ENCODE measurements around the gene DPYD.

The DPYD gene

DNA sequence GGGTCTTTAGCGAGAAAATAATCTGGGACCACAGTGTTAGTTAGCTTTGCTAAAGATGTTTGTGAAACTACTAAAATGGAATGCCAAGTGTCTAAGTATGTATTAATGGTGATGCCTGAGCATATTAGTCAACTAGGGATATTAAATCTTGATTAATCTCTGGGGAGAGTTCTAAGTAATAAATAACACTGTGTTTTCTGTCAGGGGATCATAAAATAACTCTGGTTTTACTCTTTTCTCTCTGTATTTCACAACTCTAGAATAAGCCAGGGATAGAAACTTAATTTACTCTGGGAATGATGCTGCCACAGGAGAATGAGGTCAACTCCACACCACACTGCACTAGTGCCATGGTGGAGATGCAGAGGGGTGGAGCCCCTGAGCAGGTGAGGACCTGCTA, 800.0 kb downstream of the DPYD start:
- no peak for DNase-seq

DNA sequence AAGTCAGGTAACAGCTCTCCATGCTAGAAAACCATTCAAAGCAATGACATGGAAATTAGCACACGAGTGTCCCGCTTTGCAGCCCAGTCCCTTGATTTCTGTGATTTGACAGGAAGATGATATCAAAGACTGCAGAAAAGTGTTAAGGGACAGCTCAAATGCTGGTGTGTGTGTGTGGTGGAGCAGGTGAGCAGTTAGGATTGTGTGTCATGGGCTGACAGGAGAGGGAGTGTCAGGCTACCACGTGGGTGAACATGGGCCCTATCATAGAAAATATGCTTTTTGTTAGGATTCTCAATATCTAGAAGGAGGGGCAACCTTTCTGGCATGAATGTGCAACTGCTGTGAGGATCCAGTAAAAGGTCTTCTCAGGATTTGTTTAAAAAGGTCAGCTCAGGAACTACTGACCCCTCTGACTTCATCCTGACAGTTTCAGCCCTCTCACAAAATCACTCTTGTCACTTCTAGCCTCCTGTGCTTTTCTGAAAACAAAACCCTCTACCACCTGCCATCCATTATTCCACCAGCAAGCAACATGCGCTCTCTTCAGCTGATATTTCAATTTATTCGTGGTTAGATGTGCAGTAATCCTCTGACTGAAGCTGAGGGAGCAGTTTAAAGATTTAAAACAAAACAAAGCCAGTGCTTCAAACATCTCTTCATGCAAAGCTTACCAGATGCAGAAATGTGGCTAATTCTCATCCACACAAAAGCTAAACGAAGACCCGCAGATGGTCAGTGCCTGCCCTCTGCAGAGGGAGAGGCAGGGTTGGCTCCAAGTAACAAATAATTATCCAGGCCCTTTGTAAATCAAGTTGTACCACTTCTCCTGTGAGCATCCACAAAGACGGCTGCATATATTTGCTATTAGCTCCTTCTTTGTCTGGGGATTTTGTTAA, 801.3 kb downstream of the DPYD start:
- DNase-seq, result no peak

DNA sequence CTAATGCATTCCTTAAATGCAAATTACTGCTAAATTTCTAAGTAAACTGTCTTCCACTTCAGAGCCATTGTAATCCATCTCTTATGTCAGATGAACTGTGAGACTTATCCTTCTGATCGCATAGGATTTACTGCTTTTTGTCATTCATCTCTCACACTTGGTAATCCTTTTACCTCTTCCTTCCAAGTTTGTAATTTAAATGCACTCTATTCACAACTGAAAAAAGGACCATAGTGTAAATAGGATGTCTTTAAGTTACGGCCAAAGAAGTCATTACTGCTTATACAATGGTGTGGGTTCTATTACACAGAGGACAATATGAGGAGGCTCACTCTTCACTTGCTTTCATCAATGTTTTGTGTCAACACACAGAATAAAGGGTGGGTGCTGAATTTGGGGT, 806.0 kb downstream of the DPYD start:
- DNase-seq, result no peak

DNA sequence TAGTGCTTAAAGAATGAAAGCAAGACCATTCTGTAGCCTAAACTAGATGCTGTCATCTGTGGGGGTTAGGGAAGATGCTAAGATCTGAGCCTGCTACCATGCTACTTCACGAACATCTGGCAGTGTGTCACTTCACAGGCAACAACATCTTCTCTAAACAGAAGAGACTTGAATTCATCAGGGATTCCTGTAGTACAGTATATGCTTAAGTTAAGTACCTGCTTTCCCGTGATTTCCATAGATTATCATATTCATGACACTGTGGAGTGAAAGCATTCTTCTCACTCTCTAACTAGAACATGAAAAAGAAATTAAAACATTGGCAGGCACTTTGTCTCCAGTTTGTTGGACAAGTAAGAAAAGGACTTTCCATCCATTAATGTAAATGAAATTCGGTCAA, 808.4 kb downstream of the DPYD start:
- no peak for DNase-seq

DNA sequence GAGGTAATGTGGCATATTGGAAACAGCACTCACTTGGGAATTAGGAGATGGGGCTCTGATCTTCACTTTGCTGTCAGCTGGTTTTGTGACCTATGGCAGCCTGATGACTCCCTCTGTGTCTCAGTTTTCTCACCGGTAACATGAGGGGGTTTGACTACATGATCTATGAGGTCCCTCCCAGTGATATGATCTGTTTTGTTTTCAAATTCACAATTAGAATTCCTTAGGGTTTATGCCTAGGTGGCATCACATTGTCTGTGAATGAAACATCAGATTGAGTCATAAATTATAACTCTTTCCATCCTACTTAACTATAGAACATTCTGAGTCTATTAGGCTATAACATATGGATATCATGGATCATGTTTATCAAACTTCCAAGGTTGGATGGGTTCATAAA, 812.7 kb downstream of the DPYD start:
- DNase-seq, result no peak

DNA sequence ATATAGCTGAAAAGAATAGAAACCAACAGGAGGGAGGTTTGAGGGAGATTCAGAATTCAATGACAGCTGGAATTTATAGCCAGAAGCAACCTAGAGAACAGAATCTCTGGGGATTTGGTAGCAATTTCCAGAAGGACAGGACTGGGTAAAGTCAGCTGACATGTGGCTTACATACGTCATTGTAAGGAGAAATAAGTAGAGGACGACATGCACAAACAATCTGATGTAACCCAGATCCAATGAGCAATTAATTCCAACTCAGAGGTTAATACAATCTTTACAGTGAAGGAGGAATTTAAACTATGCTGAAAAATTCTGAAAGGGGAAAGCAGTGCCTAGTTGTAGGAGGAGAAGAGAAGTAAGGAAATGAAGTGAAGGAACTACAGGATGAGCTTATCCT, 815.3 kb downstream of the DPYD start:
- DNase-seq, result no peak

DNA sequence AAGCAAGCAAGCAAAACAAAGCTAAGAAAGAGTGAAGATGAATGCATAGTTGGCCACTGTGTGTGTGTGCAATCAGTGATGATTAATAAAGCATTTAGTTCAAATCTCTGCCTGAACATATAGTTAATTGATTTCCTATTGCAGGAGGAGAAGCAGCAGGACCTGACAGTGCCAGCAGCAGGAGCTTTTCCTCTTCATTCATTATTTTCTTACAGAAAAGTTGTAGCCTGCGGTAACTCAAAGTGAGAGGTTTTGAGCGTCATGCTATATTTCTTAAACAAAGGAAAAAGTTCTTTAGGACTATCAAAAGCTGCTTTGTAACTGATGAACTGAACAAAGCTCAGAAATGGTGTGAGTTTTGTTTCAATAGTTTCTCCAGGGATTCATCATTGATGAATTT, 819.3 kb downstream of the DPYD start:
- DNase-seq, result no peak

DNA sequence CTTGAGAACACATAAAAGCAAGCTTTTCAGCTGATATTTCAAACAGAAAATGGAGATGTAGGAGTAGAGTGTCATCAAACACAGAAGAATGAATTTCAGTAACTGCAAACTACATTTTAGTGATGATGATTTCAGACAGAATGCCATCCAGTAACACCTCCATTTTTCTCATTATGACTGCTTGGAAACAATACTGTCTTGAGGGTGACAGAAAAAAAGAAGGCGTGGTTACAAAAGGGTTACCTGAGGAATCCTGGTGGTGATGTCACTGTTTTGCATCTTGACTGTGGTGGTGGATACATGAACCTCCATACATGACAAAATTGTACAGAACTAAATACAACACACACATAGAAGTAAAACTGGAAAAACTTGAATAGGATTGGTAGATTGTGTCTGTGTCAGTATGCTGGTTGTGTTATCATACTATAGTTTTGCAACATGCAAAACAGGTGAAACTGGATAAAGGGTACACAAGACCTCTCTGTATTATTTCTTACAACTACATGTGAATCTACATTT, 823.4 kb downstream of the DPYD start:
- DNase-seq, result no peak

DNA sequence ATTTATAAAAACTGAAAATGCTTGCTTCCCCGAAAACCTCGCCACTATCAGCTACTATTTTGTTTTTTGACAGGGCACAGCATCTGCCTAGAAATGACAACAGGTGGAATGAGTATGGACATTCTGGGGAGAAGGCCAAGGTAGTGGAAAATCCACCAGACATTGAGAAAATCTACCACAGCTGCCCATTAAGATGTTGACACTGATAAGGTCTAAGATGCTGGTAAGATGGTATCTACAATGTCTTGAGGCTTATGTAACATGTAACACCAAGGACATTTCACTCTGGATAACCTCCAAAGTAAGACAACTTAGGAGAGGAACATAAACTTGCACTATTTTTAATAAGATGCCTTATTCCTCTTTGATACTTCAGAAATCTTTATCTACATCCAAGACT, 825.1 kb downstream of the DPYD start:
- DNase-seq, result no peak

DNA sequence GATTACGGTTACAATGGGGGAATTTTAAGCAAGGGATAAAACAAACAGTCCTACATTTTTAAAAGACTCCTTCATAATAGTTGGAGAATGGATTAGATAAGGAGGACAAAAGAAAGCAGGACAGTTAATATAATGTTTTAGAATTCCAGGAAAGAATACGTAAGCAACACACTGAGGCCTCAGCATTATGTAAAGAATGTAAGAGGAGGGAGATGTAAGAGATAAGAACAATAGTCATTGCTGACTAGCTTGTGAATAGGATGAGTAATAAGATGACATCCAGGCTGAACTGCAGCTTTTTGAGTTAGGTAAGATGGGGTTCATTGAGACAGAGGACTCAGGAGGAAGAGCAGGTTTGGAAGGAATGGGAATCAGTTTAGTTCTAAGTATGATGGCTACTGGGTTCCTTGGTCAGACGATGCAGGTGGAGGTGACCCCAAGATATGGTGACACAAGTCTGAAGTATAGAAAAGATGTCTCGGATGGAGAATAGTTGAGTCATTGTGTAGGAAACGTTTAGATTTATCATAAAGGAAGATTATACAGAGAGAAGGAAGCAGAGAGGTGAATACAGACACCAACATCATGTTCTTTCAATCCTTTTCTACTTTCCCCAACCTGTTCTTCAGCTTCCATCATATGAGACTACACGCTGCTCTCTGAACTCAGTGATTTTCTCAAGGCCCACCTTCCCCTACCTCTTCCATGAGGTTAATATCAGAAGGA, 826.4 kb downstream of the DPYD start:
- DNase-seq, result no peak

DNA sequence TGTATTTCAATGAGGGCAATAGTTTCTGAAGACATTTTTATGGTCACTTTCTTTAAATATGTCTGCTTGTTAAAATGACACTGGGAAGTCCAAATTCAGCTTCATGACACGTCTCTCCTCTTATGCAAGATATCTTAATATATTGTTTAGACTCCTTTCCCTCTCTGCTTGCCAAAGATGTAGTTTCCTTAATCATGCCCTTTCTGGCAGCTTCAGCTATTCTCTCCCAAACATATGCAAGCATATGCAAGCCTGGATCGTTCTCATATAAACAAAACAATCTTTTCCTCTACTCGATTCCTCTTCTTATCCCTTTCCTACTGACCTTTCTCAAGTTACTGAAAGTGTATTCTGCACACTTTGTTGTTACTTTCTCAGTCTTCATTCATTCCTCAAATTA, 827.1 kb downstream of the DPYD start:
- no peak for DNase-seq

DNA sequence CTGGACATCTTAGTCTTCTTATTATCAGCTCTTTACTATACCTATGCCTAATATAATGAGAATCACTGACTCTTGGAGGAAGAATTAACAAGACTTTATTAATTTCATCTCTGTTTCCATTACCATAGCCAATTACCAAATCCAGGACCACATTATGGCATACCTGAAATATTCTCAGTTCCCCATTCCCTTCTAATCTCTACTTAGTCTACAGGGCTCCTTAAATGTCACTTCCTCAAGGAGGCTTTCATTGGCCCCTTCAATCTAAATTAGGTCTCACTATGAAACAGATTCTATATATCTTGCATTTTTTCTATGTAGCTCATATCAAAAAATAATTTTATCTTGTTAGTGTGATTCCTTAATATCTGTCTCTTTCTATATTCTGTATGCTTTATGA, 828.0 kb downstream of the DPYD start:
- no peak for DNase-seq

DNA sequence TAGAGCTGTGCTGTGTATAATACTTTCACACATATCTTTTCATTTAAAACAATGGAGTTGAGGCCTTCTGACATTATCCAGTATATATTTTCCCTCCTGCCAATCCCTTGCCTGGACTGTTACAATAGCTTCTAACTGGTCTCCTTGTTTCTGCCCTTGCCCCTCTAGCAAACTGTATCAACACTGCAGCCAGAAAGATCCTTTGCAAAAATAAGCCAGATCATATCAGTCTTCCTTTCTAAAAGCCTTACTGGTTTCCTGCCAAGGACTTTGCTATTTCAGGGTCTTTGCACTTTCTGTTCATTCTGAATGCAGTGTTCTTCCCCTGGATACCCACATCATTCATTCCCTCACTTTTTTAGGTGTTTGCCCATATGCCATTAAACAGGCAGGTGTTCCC, 829.2 kb downstream of the DPYD start:
- DNase-seq, result no peak

DNA sequence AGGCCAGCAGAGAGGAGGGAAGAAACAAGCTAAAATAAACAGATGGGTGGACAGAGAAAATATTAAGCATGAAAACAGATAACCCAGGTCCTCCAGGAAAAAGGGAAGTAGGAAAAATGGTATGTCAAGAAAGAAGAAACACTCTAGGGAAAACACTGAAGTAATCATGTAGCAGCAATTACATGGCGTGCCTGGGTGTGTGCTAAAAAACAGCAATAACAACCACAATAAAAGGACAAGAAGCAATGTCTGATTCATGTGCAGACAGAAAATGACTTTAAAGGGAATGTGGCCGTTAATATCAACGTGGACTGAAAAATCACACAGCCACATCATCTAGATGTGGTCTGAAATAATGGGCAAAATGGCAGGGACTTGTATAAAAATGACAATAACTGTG, 829.6 kb downstream of the DPYD start:
- DNase-seq, result no peak

DNA sequence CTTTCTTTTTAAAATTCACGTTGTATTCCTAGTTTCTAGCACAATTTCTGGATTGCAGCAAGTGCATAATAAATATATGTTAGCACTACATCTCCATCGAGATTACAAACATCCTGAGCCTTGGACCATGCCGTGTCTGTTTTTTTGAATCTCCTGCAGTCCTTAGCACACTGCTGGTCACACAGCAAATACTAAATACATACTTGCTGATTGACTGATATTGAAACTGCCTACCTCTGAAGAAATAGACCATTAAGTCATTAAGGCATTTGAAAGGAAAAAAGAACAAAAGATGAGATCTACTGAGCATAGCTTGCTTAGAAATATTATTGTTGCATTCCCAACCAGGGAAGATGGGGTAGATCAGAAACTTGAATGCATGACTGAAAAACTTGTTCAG, 830.1 kb downstream of the DPYD start:
- no peak for DNase-seq

DNA sequence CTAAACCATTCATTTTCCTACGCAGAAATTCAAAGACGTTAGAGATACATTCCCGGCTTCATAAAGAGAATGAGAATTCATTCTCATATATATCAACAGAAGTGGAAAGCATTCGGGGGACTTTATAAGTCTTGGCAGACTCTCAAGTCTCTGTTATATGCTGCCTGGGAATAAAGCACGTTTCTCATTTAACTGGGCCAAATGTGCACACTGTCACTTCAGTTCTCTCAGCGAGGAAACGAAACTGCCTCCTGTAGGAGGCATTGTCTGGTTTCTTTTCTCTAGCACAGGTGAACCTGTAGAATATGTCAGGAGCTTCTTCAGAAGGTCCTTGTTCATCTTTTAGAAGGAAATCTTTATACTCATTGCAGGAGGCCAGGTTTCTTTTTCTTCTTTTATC, 831.7 kb downstream of the DPYD start:
- no peak for DNase-seq

DNA sequence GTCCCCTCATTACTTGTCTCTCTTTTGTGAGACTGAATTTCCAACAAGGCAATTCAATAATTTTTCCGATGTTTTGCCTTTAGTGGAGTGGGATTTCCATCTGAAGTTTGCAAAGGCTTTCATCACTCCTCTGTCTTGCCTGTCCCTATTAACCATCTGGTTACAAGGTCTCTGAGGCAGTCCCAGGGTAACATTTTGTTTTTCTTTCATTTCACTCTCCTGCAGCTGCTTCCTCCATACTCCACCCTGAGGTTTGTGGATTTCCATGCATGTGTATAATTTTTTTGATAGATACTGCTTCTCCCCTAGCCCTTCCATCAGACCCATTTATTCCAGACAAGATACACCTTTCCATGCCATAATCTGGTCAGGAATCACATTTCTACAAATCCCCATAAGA, 832.4 kb downstream of the DPYD start:
- DNase-seq, result no peak

DNA sequence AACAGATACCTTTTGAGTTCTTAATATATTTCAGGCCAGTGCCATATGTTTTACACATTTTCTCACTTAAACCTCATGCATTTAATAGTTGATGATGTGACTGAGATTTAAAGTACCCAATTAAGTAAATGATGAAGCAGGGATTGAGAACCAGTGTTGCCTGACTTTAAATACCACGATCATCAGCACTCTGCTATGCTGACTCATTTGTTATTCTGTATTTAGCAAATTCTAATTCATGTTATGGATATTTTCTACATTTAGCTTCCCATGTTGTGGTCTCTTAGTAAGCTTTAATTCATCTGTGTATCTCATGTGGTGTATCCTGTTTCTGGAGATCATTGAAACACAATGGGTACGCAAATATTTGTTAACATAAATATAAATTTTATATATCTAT, 836.3 kb downstream of the DPYD start:
- no peak for DNase-seq

DNA sequence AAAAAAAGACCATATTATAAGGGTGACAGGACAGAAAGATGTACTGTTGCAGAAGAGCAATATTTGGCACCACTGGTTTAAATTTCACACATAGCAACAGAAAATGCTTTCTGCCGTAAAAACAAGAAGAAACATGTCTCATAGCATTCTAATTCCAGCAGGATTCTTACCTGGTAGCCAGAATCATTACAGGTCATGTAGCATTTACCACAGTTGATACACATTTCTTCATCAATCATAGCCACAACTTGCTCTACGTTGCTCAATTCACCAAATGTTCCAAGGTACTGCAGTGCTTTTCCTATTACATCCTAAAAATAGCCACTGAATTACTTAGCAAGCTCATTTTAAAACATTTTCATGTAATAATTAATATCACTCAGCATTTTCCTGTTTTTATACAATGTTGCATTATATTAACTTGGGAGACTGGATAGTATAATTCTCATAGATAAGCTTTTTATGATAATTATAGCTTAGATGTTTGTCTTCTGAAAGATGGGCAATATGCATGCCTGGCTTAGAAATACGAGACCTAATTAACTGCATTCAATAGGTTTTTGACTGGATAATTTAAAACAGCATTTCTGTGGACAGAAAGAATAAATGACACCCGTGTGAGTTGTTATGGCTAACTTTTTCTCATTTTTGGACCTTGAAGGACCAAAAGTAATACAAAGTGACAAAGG, 838.5 kb downstream of the DPYD start:
- DNase-seq, result no peak

DNA sequence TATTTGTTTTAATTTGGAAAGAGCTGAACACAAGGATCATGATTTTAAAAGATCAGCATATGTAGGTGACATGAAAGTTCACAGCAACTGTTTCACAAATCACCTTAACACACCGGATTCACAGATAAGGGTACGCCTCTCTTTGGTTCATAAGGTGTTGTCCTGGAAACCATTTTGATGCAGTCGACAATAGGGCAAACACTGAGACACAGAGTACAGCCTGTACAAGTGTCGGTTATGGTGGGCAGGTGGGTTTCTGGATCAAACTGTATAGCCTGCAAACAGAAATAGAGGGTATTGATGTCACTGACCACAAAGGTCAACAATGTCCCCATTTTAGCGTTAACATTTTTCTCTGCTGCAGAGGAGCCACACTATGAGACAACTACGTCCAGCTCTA, 842.0 kb downstream of the DPYD start:
- DNase-seq, result no peak

DNA sequence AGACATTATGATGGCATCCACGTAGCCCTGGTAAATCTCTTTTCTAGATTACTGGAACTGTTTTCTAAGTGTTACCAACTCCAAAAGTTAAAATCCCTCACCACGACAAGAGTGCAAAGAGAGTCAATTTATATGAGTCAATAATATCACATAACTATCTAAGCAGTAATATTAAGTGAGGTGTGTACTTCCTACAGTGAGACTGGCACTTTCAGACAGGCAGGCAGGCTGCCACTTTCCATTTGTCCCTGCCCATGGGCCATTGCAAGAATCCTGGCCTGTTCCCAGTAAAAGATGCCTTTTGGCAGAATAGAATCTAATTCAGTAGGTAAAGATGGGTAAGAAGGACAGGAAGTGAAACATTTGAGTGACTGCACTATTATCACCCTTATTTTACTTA, 843.6 kb downstream of the DPYD start:
- no peak for DNase-seq

DNA sequence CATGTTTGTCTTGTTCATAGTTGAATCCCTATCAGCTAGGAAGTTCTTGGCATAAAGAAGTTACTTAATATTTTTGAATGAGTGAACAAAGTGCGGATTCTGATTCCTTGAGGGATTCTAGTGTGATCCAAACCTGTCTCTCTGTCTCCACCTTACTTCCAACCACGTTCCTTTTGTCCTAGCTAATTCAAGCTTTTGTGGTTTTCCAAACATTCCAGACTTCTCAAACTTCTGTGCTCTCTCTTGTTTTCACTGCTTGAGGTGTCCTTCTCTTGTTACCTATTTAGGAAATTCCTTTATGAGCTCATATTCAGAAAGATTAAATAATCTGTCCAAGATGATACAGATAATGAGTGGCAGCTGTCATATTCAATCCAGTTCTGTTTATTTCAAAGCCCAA, 846.1 kb downstream of the DPYD start:
- DNase-seq, result no peak

DNA sequence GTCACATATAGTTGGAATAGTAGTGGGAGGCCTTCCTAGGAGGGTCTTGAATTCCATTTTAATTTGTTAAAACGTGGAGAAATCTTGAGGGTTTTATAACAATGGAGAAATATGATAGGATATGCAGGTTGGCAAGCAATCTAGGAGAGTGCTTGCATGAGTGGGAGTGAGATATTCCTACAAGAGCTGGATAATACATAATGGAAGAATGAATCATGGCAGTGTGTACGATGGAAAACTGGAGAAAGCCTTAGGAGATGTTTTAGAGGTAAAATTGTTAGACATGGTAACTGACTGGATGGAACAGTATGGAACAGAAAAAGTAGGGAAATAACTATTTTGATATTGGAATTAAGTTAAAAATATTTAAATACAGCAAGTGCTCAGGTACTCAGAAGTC, 846.9 kb downstream of the DPYD start:
- no peak for DNase-seq

DNA sequence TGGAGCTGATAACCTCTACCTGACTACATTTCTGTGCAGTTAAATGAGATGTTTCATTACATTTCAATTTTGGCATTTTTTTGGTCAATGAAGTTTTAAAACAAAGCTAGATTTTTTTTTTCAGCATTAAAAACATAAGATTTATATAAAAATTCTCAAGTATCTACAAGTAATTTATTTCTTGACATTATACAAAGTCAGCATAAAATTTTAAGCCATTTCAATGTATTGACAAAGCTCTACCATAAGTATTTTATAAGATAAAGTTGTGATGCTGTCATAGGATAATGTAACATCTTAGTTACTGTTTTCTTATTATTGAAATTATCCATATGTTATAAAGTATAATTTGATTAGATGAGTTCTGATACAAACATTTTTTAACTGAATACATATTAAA, 847.7 kb downstream of the DPYD start:
- DNase-seq, result no peak
